K562 (cell line): ENCODE results near the gene CEP78.

Experiments used
- BRF1 ChIP-seq: IDR thresholded peaks from 3 replicates; pipeline ENCODE4 v1.6.1; 2011; ENCODE audit warnings: borderline replicate concordance, mild to moderate bottlenecking; ENCODE audit not compliant: insufficient read length; ENCODE audit errors: extremely low read depth
- CHD4 ChIP-seq: fragments of 200-600 bp; sonication (generic); IDR thresholded peaks from 3 replicates; pipeline ENCODE4 v1.6.1; 2012; ENCODE audit warnings: low read depth, mild to moderate bottlenecking, mixed read lengths, low read length, inconsistent platforms; ENCODE audit not compliant: insufficient read depth, insufficient replicate concordance, poor library complexity, severe bottlenecking
- EP300 ChIP-seq: IDR thresholded peaks from 2 replicates; pipeline ENCODE4 v1.6.1; 2012; ENCODE audit warnings: low read length, improper control_type of control experiment
- JUN ChIP-seq, 2 experiments: sonication (generic) in 1 of 2; formaldehyde crosslinking in 1 of 2; IDR thresholded peaks; 2 replicates each; pipeline versions ENCODE4 v1.6.1 to v1.8.0; 2012 to 2022; ENCODE audit warnings: borderline replicate concordance in 2 of 2, mild to moderate bottlenecking in 2 of 2, improper control_type of control experiment in 1 of 2, low read depth in 1 of 2, low read length in 1 of 2, missing genetic modification reagents in 1 of 2
- MCM2 ChIP-seq: fragments of 450-650 bp; IDR thresholded peaks from 2 replicates; pipeline ENCODE4 v1.6.1; 2017; ENCODE audit warnings: low read depth, mild to moderate bottlenecking
- NONO ChIP-seq, 2 experiments: fragments of 200-400 bp in 1 of 2; fragments of 450-650 bp in 1 of 2; formaldehyde crosslinking in 1 of 2; IDR thresholded peaks; 2 replicates each; pipeline ENCODE4 v1.6.1; 2017; ENCODE audit warnings: low read depth in 2 of 2, mild to moderate bottlenecking in 2 of 2, moderate library complexity in 2 of 2, low read length in 1 of 2
- PHF21A ChIP-seq: fragments of 450-650 bp; IDR thresholded peaks from 2 replicates; pipeline ENCODE4 v1.6.1; 2017; ENCODE audit warnings: low read depth, borderline replicate concordance
- SRF ChIP-seq, 2 experiments: fragments of 250-450, 450-650 bp in 1 of 2; sonication (Bioruptor Pico) in 1 of 2; sonication (generic) in 1 of 2; formaldehyde crosslinking; IDR thresholded peaks; 2 replicates each; pipeline versions ENCODE4 v1.5.0 to v1.5.1; 2020 to 2022; ENCODE audit warnings: mild to moderate bottlenecking in 1 of 2, missing genetic modification reagents in 1 of 2
- TAF7 ChIP-seq: fragments of 450-650 bp; IDR thresholded peaks from 2 replicates; pipeline ENCODE4 v1.6.1; 2016; ENCODE audit warnings: missing genetic modification characterization, missing compliant biosample characterization
- TOE1 ChIP-seq, 2 experiments: fragments of 450-650 bp in 1 of 2; sonication (generic) in 1 of 2; formaldehyde crosslinking in 1 of 2; IDR thresholded peaks; 2 replicates each; pipeline versions ENCODE4 v1.7.1 to v1.8.0; 2016 to 2022; ENCODE audit warnings: borderline replicate concordance in 2 of 2, mild to moderate bottlenecking in 2 of 2, antibody characterized with exemption in 1 of 2, inconsistent platforms in 1 of 2, low read depth in 1 of 2, missing genetic modification reagents in 1 of 2, moderate library complexity in 1 of 2
- YY1 ChIP-seq, 3 experiments: IDR thresholded peaks; 2 replicates each; pipeline ENCODE4 v1.6.1; 2011; ENCODE audit warnings: low read length in 2 of 3, mild to moderate bottlenecking in 2 of 3, moderate library complexity in 2 of 3, borderline replicate concordance in 1 of 3, control low read depth in 1 of 3, low read depth in 1 of 3; ENCODE audit not compliant: insufficient read depth in 3 of 3, insufficient replicate concordance in 2 of 3, control insufficient read depth in 1 of 3, insufficient read length in 1 of 3; ENCODE audit errors: extremely low read depth in 1 of 3
- ZNF282 ChIP-seq: sonication (generic); formaldehyde crosslinking; IDR thresholded peaks from 2 replicates; pipeline ENCODE4 v1.8.1; 2023; ENCODE audit warnings: missing genetic modification reagents

DNA sequence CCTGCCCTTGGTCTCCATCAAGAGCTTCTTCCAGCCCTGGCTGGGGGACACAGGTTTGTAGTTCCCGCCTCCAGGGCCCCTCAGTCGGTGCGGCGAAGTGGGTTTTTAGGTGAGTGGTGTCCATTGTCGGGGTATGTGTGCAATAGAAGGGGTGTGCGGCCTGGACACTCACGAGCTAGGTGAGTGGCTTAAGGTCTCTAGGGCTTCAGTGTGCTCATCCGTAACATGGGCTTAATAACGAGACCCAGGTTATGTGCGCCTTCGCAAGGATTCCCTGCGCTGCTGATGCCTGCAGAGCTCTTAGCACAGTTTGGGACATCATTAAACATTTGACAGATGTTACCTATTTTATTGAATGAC, 656 bp downstream of the CEP78 start:
- TF ChIP-seq TAF7: no peak
- no peak for TF ChIP-seq CHD4
- TF ChIP-seq MCM2: no peak
- TF ChIP-seq ZNF282 (CRISPR knock-in tag): no peak
- TF ChIP-seq SRF (CRISPR knock-in tag; IDR thresholded peaks at IDR 0.05): no peak
- TF ChIP-seq BRF1: no peak
- no peak for TF ChIP-seq TOE1 (IDR thresholded peaks at IDR 0.05; ENCODE audit: borderline replicate concordance)
- TF ChIP-seq TOE1 (CRISPR knock-in tag; IDR thresholded peaks at IDR 0.05; ENCODE audit: borderline replicate concordance, low read depth): no peak
- no peak for TF ChIP-seq YY1 (IDR thresholded peaks at IDR 0.05; ENCODE audit: borderline replicate concordance in 1 of 3, control insufficient read depth in 1 of 3, extremely low read depth in 1 of 3, insufficient read depth in 3 of 3, insufficient read length in 1 of 3, insufficient replicate concordance in 2 of 3, low read depth in 1 of 3, low read length in 2 of 3)
- no peak for TF ChIP-seq PHF21A
- TF ChIP-seq JUN (IDR thresholded peaks at IDR 0.05; ENCODE audit: borderline replicate concordance, low read depth, low read length): no peak
- no peak for TF ChIP-seq JUN (CRISPR knock-in tag; IDR thresholded peaks at IDR 0.05; ENCODE audit: borderline replicate concordance)
- TF ChIP-seq NONO (IDR thresholded peaks at IDR 0.05; ENCODE audit: low read depth in 2 of 2, low read length in 1 of 2): no peak
- no peak for TF ChIP-seq EP300
